Ecto neural progenitor cell (in vitro differentiated cells): ENCODE data around the gene DDX25.

Experiments used
- DNase-seq: peaks from one replicate; pipeline ENCODE4 v3.0.0-alpha.2; 2018; ENCODE audit warnings: low spot score

The DDX25 gene

DNA sequence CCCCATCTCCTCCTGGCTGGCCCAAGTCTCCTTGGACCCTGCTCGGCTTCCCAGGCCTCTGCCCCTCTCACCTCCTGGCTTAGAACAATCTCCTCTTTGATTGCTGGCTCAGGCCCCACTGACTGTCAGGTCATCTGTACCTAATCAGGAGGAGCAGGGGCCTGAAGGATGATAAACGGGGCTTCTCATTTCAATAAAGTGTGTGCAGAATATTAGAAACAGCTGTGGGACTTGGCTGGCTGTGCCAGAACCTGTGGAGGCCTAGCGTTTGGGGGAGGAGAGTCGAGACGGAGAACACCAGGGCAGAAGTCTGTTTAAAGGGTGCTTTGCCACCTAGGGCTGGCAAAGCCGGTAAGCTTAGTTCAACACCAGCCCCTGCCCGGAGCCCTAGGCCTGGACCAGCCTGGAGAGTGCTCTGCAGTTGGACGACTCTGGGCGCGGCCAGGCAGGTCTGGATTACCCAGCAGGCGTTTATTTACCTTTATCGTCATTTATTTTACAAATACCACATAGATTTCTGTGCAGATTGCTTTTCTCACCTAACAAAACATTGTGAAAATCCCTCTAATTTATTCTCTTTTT is 31.4 kb downstream of the DDX25 start:
- no peak for DNase-seq

DNA sequence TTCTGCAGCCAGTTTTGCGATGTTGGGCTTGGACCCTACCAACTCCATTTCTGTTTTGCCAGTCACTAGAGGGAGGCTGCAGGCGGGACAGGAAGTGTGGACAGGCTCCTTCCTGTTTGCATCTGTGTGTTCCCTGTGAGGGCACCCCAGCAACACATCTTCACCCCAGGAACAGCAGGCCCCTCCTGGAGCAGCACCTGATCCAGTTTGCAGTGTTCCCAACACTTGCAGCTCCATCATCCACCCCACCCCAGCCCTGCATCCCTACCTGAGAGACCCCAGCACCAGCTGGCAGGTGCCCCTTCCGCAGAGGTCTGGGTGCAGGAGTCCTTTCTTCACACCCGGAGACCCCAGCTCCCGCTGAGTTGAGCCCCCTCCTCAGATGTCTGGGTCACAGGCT is 34.1 kb downstream of the DDX25 start:
- DNase-seq = no peak

DNA sequence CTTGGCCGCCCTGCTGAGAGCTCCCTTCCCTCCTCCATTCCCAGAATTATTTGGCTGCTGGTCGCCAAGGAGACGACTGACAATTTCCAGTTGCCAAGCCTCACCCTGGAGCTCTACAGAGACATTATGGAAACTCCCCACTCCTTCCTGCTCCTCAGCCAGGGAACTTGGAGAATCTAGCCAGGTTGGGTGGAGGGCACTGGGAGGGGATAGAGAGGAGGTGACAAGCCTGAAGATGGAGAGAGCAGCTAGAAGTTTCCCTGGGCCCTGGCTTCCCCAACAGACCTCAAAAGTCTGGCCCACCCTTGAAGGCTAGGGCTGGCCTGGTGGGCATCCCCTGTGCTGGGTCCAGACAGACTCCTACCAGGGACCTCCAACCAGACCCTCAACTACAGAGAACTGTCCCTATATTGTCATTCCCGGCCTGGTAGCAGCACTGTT is 34.8 kb downstream of the DDX25 start:
- no peak for DNase-seq

DNA sequence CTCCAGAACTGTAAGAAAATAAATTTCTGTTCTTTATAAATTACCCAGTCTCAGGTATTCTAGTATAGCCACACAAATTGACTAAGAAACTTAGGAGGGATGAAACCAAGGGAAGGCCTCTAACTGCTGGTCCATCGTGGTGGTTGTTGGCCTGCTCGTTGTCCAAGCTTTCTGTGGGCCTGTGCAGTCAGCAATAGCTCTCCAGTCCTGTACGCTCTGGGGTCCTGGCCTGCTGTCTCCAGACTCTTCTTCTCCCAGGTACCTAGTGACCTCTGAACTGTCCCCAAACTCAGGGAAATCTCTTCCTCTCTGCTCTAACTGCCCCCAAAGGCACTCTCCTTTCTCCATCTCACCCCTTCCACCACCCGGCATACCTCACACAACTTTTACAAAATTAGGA is 35.8 kb downstream of the DDX25 start:
- no peak for DNase-seq

DNA sequence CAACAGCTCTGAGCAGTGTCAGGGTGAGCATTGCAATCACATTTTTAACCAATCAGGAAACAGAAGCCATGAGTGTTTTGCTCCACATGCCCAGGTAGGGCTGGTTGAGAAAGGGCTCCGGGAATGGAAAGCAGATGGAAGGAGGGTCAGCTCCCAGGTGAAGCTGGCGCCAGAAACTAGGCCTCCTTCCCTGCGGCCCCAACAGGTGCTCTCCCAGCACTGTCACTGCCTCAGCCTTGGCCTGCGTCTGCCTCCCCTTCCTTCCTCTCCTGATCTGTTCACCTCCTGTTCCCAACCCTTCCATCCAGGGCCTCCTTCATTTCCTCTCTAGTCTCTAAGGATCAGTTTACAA is 36.9 kb downstream of the DDX25 start:
- DNase-seq = no peak

DNA sequence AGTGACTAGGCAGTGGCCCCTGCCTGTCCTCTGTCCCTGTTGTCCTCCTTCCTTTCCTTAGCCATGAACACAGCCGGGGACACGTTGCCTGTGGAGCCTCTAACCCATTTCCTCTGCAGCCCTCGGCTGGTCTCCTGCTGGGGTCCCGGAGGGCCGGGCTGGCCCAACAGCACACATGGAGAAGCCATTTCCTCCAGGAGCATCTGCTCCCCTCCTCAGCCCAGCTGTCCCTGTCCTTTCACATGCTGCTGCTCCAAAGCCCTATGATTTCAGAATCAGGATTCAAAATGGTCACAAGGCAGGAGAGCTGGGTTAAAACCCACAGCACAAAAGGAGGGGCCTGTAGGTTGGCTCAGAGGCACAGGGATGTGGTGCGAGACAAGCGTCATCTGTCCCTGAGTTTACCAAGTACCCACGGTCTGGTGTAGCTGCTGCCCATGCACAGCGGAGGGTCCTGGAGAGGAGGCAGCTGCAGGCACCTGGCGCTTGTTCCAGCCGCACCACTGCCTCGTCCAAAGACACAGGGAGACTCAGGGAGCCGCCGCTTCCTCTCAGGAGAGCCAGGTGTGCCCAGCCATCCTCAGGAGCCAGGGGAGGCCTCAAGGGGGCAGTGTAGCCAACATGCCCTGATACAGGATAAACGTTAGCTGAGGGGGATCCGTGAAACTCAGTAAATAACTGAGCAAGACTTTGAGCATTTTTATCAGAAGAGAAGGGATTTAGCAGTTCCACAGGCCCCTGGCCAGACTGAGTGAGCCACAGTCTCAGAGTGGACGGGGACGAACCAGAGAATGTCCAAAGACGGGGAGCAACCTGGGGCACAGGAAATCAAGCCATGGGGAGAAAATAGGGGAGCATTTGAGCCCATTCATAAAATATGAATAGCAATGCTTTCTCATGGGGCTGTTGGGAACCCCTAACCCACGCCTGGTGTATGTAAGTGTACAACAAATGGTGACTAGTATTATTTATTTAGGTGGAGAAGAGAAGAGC is 37.6 kb downstream of the DDX25 start:
- peak; percentile 74 for DNase-seq

DNA sequence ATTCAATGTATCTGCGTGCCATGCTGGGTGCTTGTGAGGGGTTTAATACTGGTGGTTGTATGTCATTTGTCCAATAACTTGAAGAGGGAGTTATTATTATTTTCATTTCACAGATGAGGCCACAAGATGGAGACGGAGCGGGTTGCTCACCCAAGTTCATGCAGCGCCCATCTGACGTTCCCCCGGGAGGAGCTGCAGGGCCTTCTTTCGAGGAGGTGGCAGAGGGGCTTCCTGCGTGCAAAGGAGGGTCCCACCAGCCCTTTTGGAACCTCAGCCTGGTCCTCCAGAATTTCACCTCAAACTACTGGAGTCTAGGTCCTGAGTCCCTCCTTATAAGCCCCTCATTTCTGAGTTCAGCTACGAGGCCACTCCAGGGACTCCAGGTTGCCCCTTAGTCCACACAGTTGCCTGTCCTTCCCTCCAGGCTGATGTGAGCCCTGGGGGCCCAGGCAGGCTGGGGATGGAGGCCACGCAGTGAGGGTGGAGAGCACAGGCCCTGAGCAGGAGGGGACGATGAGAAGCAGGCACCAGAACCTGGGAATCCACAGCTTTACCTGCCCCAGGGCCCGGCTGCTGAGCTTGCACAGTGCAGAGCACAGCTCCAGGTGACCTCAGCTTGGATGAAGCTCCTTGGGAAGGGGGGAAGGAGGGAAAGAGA is 38.6 kb downstream of the DDX25 start:
- no peak for DNase-seq

DNA sequence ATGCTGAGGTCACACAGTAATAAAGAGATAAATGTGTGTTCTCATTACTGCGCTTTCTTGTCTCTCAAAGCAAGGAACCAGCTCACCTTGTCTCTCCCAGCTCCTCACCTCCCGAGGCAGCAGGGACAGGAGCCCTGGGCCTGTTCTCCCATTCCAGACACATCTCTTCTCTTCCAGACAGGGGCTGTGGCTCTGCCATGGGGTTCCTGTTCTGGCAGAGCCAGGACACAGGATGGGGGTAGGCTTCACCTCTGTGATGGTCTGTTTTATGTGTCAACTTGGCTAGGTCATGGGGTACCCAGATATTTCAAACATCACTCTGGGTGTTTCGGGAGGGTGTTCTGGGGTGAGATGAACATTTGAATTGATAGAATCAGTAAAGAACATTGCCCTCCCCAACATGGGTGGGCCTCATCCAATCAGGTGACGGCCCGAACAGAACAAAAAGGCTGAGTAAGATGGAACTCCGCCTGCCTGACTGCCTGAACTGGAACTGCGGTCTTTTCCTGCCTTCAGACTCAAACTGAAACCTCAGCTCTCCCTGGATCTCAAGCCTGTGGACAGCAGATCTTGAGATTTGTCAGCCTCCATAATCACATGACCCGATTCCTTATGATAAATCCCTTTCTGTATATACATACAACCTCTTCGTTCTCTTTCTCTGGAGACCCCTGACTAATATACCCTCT is 39.5 kb downstream of the DDX25 start:
- no peak for DNase-seq

DNA sequence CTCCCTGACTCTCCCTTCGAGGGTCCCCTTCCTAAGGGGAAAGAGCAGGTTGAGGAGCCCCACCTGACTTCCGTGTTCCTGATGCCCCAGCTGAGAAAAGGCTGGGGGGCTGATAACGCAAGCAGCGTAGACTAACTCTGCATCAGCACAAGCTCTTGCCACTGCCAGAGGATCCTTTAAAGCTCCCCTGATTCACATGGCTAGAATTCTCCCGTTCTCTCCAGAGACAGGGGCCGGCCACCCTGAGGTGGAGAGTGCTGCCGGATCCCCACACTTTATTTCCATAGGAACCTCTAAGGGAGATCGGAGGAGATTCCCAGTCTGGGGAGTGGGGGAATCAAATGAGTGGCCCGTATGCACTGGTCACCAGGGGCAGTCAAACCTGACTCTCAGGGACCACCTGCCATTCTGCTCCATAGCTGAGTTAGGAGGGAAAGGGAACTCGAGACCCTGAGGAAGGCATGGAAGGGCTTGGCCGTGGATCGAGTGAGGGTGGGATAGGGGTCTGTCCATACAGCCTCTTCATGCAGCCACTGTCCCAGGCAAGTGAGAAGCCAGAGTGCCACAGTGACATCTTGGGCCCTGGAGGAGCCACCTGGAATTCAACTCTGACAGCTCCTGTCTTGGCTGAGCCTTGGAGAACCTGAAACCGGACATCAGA is 40.2 kb downstream of the DDX25 start:
- no peak for DNase-seq

DNA sequence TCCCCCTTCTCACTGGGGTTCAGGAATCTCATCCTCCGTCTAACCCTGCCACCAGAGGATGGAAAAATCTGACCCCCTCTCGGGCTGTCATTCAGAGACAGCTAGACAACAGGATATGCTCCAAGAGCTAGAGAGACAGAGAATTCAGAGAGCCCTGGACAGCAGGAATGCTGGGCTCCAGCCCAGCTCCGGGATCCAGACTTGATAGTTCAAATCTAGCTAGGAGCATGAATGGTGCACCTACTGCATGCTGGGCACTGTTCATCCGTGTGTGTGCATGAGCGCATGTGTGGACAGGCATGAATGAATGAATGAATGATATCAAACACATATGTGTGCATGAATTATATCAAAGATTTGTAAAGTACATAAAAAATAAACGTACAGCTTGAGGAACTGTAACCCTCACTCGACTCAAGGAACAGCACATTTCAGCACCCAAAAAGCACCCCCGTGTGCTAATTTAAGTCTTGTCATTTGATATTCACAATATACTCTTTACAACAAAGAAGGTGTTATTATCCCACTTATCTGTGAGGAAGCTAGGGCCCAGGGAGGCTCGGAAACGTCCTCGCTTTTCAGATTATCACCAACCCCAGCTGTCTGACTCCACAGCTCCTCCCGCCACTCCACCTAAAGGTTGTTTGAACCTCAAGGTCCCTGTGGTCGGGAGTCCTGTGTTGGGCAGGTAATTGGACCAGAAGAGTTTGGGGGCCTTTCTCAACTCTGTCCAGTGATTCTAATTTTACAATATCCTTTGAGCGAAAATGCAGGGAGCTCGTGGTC is 40.9 kb downstream of the DDX25 start:
- no peak for DNase-seq

DNA sequence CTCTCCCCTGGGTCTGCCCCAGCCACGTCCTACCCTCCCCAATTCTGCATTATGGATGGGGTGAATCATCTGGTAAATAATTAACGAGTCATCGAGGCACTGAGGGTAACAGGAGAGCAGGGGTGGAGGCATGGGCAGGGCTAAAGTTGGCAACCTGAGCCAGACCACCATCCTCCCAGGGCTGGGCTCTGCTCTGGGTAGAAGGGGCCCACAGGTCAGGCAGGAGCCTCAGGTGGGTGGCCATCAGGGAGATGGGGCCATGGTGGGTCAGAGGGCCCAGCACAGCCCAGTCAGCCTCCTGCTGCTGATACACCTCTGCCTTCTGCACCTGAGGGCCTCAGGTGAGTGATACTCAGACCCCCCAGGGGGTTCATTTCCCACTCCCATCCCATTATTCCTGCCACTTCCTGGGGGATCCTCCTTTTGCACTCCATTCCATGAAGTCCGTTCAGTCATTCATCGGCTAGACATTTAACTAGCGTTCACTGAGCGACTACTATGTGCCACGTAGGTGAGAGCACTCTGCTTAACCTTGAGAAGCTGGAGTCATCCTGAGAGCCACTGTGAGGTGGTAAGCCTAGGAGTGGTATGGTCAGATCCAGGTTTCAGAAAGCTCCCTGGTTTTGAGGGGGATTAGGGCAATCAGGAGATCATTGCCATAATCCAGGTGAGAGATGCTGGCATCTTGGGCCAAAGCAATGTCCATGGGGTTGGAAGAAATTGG is 41.7 kb downstream of the DDX25 start, which contains the start of gene VSIG10L2:
Gene VSIG10L2 (plus strand): TSS at position 248 of the 724 bp plus-strand sequence. CDS start 12 bp downstream, at position 260.
- DNase-seq = no peak

DNA sequence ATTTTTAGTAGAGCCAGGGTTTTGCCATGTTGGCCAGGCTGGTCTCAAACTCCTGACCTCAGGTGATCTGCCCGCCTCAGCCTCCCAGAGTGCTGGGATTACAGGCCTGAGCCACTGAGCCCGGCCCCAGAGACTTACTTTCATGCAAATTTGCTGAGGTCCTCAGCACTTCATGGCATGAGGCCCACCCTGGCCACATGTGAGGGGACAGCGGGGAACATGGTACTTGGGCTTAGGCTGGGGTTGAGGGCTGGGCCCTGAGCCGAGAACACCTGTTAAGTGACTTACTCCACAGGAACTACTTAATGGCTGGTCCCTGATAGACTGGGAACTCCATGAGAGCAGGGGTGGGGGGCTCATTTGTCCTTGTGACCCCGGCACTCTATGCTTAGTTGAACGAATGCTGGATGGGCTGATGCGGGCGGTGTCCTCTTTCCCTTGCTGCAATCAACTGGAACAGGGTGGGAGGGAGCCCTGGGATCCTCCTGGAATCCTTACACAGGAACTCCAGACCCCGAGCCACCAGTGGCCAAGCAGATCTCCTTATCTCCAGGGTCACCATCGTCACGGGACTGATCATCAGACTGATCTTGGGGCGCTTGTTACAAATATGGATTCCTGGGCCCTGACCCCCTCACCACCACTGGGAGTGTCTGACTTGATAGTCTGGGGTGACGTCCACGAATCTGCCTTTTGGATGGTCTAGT is 42.6 kb downstream of the DDX25 start:
- DNase-seq = no peak

DNA sequence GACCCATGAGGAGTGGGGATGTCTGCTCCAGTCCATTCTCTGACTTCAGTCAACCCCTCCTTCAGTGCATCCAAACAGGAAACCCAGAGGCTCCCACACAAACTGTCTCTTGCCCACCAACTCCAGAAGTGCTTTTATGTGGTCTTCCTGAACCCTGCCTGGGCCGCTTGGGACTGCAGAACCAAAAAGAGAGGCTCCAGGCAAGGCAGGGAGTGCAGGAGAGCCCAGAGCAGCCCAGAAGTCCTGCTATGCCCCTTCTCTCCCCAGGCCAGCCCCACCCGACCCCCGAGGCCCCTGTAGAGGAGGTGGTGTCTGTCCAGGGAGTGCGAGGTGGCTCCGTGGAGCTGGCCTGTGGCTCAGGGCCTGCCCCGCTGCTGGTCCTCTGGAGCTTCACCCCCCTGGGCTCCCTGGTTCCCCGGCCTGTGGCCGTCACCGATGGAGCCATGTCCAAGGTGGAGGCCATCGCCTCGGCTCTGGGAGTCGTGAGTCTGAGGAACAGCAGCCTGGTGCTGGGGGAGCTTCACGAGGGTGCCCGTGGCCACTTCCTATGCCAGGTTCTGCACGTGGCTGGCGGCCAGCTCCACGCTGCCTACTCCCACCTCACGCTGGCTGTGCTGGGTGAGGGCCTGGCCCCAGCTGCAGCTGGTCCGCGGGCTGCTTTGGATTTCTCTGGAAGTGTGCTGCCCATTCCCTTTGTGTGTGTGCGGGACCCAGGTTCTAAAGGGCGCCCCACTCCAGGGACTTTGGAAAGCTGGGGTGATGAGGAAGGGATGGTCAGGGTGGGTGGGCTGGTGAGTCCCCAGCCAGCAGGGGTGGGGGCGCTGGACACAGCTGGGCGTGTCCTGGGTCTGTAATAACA is 43.3 kb downstream of the DDX25 start:
- no peak for DNase-seq

DNA sequence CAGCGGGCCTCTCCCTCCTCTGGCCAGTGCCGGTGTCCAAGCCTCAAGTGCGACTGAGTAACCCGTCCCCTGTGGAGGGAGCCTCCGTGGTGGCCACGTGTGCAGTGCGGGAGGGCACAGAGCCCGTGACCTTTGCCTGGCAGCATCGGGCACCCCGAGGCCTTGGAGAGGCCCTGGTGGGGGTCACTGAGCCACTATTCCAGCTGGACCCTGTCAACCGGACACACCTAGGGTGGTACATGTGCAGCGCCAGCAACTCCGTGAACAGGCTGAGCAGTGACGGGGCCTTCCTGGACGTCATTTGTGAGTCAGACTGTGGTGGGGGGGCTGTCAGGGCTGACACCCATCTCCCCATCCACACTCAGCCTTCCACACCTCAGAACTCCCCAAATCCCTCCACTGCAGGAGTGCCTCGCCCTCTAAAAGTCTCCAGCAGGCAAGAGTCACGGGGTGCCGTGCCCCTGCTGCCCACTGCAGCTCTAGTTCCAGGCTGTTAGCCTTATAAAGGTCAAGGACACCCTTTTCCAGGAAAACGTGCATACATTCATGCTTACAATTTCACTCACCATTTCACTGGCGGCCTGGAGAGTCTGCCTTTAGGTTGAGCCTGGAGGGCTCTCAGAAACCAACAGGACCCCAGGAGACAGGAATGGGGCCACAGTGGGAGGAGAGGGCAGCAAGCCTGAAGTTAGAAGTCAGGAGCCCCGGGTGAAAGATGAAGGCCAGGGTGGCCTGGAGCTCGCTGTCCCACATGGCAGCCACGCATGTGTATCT is 44.2 kb downstream of the DDX25 start:
- DNase-seq = no peak

DNA sequence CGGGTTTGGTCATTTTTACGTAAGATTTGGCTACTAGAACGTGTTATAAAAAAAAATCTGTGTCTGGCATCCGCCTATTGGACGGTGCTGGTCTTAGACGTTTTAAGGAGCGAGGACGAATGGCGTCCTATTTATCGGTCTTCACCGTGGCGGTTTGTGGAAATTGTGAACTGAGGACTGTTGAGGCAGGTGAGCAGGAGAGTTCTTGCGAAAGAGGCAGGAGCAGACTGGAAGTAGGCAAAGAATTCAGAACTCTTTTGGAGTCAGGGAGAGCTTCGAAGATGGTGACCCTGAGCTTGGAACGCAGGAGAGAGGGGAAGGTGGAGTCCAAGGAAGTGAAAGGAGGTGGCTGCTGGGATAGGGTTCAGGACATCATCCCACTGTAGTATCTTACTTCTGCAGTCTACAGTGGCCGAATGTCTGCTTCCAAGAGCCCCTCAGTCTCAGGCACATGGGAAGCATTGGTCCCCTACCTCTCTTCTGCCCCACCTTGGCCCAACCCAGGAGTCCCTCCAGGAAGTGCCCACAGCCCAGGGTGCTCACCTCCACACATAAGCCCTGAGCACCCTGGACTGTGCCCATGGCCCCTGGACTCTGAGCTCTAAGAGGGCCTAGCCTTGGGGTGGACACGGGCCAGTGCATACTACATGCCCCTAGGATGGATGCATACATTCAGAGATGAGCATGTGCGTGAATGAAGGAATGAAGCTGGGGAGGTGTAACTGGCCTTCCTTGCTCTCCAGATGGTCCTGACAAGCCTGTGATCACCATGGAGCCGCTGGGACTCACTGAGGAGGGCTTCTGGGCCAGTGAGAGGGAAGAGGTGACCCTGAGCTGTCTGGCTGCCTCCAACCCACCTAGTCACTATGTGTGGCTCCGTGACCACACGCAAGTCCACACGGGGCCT is 45.2 kb downstream of the DDX25 start:
- DNase-seq = no peak

DNA sequence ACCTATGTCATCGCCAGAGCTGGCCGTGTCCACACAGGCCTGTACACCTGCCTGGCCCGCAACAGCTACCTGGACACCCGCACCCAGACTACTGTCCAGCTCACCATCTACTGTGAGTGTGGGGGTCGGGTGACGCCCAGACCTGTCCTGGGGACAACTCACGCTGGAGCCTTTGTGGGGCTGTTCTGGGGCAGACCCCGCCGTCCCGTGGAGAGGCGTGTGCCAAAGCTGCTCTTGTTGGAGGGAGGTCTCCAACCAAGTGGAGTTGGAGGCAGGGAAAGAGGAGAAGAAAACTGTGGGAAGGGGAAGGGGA is 45.8 kb downstream of the DDX25 start:
- DNase-seq = no peak
